ENCODE measurements around the gene BCAR1. TPM values are rescaled to one million over a fixed set of nuclear protein-coding genes. Genes with fewer than 3 reads are reported as not detected.

The BCAR1 gene
- polyA plus RNA-seq, 2 of the 4 experiments (the other 2 are of a cell fraction), result 10.2 to 35.8 TPM

DNA sequence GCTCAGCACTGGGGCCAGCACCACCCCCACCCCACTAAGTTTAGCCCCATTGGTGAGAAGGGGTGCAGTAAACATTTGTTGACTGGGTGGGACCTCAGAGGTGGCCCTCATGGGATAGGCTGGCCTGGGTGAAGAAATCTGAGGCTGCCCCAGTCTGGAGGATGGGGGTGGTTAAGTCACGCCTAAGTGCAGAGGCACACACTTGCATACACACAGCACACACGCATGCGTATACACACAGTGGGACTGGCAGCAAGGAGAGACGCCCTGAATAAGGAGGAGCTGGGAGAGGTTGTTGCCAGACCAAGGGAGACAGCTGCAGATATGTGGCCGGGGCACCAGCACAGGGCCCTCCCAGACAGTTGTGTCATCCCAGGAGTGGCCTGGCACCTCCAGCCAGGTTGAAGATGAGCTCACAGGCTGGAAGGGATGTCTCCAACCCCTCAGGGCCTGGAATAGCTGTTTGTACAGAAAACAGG lies 3.0 kb upstream of the BCAR1 start:
- TF ChIP-seq CBX8 (IDR thresholded peaks at IDR 0.05), result no peak
- 0 out of 4 replicates have a peak, but pooled peaks of 1 of the 2 experiments have one; percentile 10 for TF ChIP-seq CEBPB (IDR thresholded peaks at IDR 0.05)
- ATAC-seq, result peak; percentile 49 to 78
- peak; percentile 86 for FAIRE-seq
- H3K9me3 ChIP-seq, result no peaks in the 10 kb centered on the region
- peak overlapping the region; percentile 54 for H3K4me2 ChIP-seq
- 5% methylated on average over 5 of the region's 5 CpGs for WGBS (ENCODE audit: missing lambda C conversion rate)
- no peak overlapping the region for H3K4me3 ChIP-seq
- H3K27ac ChIP-seq, result peak overlapping the region; percentile 62 to 99
- DNase-seq (ENCODE audit: low read depth in 1 of 2, low spot score in 1 of 2), result peak; percentile 91 to 92
- ChIA-PET CTCF (interaction anchor here (0.6 to 3.8 kb wide), 8 partner anchors 20 to 148 kb away, joined by 3 to 48 read pairs (median 4); no protein-coding TSS in a partner anchor), POLR2A (interaction anchor here (0.8 to 1.4 kb wide), 3 partner anchors 9 to 51 kb away, joined by 3 to 5 read pairs (median 3); no protein-coding TSS in a partner anchor)
- peaks cover 67% of the 10 kb centered on the region for H3K4me1 ChIP-seq

DNA sequence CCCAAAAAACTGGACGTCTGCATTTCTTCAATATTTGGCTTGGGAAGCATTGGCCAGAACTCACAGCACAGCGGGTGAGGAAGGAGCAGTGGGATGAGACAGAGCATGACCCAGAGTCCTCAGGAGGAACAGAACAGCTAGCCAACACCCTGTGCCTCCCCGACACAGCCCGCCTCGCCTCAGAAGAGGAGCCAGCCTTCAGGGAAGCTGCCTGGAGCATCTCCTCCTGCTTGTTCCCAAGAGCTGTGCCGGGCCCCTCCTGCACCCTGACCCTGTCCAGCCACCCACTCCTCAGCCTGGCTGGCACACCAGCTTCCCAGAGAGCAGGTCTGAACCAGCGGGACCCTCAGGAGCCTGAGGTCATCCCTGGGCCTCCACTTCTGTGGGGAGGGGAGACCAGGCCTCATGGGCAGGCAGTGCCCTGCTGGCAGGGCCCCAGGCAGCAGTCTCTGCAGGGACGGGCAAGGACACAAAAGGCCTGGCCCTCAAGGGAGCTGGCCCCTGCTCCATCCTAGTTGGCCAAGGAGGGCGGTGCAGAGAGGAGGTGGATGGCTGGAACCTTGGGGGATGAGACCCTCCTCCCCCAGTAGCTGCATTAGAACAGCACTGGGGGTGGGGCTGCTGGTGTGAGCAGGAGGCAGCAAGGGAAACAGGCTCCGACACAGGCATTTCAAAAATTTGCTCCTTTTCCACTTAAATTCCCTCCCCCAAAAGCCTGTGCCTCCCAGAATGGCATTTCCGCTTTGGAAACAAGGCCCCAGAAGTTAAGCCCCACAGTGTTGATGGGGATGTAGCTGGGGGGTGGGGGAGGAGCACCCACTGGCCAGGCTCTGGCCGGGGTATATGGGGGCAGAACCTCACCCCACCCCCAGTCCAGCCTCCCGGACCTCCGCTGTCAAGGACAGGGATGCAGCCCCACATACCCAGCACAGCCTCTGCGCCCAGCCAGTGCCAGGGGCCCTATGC lies 1.8 kb upstream of the BCAR1 start:
- ATAC-seq (no peak), DNase-seq (ENCODE audit: low read depth in 1 of 2, low spot score in 1 of 2) (no peak), FAIRE-seq (no peak)
- ChIA-PET CTCF (interaction anchor here (0.6 to 11.7 kb wide), 2 partner anchors 19 to 157 kb away, joined by 3 to 139 read pairs; no protein-coding TSS in a partner anchor), POLR2A (no interaction called here)
- 80% methylated on average over 13 of the region's 15 CpGs for WGBS (ENCODE audit: missing lambda C conversion rate)
- peak overlapping the region; percentile 54 for H3K4me2 ChIP-seq
- H3K4me1 ChIP-seq, result peaks cover 77% of the 10 kb centered on the region
- H3K27ac ChIP-seq, result peak overlapping the region; percentile 62 to 99; a peak in 5 of 6 replicates
- TF ChIP-seq REST (IDR thresholded peaks at IDR 0.05), result no peak
- TF ChIP-seq USF2 (IDR thresholded peaks at IDR 0.05), result no peak
- TF ChIP-seq HMGXB4 (CRISPR knock-in tag; IDR thresholded peaks at IDR 0.05; ENCODE audit: borderline replicate concordance), result no peak
- TF ChIP-seq JUN (IDR thresholded peaks at IDR 0.05), result 0 out of 5 replicates have a peak, but pooled peaks of 1 of the 2 experiments have one; percentile 22
- H3K9me3 ChIP-seq, result no peaks in the 10 kb centered on the region
- H3K4me3 ChIP-seq, result no peak overlapping the region

DNA sequence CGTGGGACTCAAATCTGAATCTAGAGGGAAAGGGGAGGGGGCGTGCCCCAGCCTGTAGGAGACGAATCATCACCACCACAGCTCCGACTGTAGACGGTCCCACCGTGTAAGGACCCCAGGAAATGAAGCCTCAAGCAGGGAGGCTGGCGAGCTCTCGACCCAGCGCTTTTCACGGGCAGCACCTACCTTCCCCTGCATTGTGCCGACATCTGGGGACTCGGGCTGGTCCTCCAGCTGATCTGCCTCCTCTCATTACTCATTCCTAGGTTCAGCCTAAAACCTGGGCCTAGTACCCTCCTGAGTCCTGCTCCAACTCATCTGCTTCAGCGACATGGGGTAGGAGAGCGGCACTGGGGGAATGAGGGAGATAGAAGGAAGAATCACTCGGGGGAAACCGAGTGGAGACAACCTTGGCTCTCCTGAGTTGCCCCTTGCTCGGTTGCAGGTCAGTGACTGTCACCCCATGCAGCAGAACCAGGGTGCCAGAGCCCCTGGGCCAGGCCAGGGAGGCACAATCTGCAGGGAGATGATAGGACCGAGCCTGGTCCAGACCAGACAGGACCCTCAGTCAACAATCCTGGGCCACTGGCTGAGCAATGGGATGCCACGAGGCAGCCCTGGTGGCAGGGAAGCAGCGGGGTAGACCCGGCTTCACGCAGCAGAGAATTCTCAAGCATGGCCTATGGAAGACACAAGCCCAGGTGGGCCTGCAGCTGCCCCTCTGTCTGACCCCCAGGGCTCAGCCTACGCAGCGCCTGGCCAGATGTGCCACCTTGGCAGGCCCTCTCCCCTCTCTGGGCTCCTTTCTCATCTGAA lies 833 bp upstream of the BCAR1 start:
- WGBS (ENCODE audit: missing lambda C conversion rate), result 77% methylated on average over 19 of the region's 24 CpGs
- ATAC-seq (no peak; a peak in 1 of 6 replicates), DNase-seq (ENCODE audit: low read depth in 1 of 2, low spot score in 1 of 2) (no peak), FAIRE-seq (no peak)
- Histone ChIP-seq H3K27ac (peak overlapping the region; percentile 89 to 99), H3K4me3 (peak overlapping the region; percentile 74), H3K4me1 (peaks cover 83% of the 10 kb centered on the region), H3K4me2 (peak overlapping the region; percentile 97), H3K9me3 (no peaks in the 10 kb centered on the region)
- ChIA-PET CTCF (interaction anchor here (1.4 to 11.7 kb wide), 2 partner anchors 18 to 40 kb away, joined by 3 to 139 read pairs; no protein-coding TSS in a partner anchor), POLR2A (interaction anchor here (3.4 kb wide), 1 partner anchor 53 kb away, joined by 15 read pairs; no protein-coding TSS in a partner anchor)
- TF ChIP-seq MAX (IDR thresholded peaks at IDR 0.05), result 0 out of 2 replicates have a peak, but pooled peaks have one; percentile 1
- TF ChIP-seq MYC (IDR thresholded peaks at IDR 0.05; ENCODE audit: borderline replicate concordance, low read length), result no peak
- no peak for TF ChIP-seq PHF8 (IDR thresholded peaks at IDR 0.05; ENCODE audit: borderline replicate concordance, low read depth)
- no peak for TF ChIP-seq TP53 (CRISPR knock-in tag; IDR thresholded peaks at IDR 0.05)
- TF ChIP-seq, protein P1, sequence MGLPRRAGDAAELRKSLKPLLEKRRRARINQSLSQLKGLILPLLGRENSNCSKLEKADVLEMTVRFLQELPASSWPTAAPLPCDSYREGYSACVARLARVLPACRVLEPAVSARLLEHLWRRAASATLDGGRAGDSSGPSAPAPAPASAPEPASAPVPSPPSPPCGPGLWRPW (IDR thresholded peaks at IDR 0.05), result no peak
- no peak for TF ChIP-seq MAZ (IDR thresholded peaks at IDR 0.05; ENCODE audit: borderline replicate concordance, low read depth, low read length)
